Adrenal gland (tissue), 12 donors: ENCODE results near the gene RHNO1. TPM values are rescaled to one million over a fixed set of nuclear protein-coding genes. Genes with fewer than 3 reads are reported as not detected.
"Not testable (repeated sequence)": the region's sequence is repeated elsewhere in the genome, so short reads cannot be mapped to it uniquely, and the experiment has no call there.

ENCODE experiments used
- DNase-seq, 7 donors: peaks; one replicate each; pipeline ENCODE4 v3.0.0-alpha.2; 2019 to 2020
- H3K27ac ChIP-seq, 5 donors: fragments of 200-600 bp; sonication (generic) in 4 of 5; 1 replicate in 3 of 5; 2 replicates in 2 of 5; pipeline versions ENCODE4 v1.5.1 to v1.8.0; 2016 to 2020; ENCODE audit warnings: mild to moderate bottlenecking in 1 of 5
- H3K27me3 ChIP-seq: fragments of 200-600 bp; 2 replicates; pipeline ENCODE4 v1.8.0; 2021
- H3K36me3 ChIP-seq, 2 donors: fragments of 200-600 bp; replicated peaks in 1 of 2; 1 replicate in 1 of 2; 2 replicates in 1 of 2; pipeline versions ENCODE4 v1.5.1 to v1.8.0; 2018 to 2022
- H3K4me1 ChIP-seq, 2 donors: fragments of 200-600 bp; replicated peaks in 1 of 2; 1 replicate in 1 of 2; 2 replicates in 1 of 2; pipeline versions ENCODE4 v1.5.1 to v1.8.0; 2018 to 2021
- H3K4me3 ChIP-seq, 4 donors: fragments of 200-600 bp; sonication (generic) in 3 of 4; one replicate each; pipeline ENCODE4 v1.5.1; 2016 to 2018
- H3K9me3 ChIP-seq, 3 donors: fragments of 200-600 bp; sonication (generic) in 1 of 3; replicated peaks in 1 of 3; 1 replicate in 2 of 3; 2 replicates in 1 of 3; pipeline versions ENCODE4 v1.5.1 to v1.8.0; 2016 to 2021
- CTCF ChIP-seq, 6 experiments: fragments of 450-650 bp in 4 of 6; fragments of 200-600 bp in 2 of 6; sonication (generic) in 1 of 6; IDR thresholded peaks; 1 replicate in 5 of 6; 2 replicates in 1 of 6; pipeline versions ENCODE4 v1.5.1 to v1.8.0; 2016 to 2021; ENCODE audit warnings: antibody characterized with exemption in 6 of 6, mild to moderate bottlenecking in 2 of 6, moderate library complexity in 1 of 6
- POLR2A ChIP-seq, 2 donors: fragments of 450-650 bp; IDR thresholded peaks; one replicate each; pipeline ENCODE4 v1.6.1; 2017; ENCODE audit warnings: antibody characterized with exemption in 2 of 2, mild to moderate bottlenecking in 2 of 2, moderate library complexity in 1 of 2
- WGBS, 4 donors: extraction: QIAGEN DNeasy Blood & Tissue Kit in 2 of 4; methylation state at CpG; one replicate each; pipeline versions ENCODE4 v1.1.5 to v1.1.7; 2013 to 2017; 5-methylcytosine and 5-hydroxymethylcytosine counted together
- intact Hi-C, 2 donors: fragments of 100-400 bp; cut with DNase I; formaldehyde crosslinking; loops; one replicate each; pipeline versions ENCODE4 v1.14.1 to v1.15.0; 2022 to 2023
- polyA plus RNA-seq, 3 donors: library from polyadenylated mRNA; stranded (reverse); fragments of 200-250 nt in 2 of 3; fragments of 350-450 nt in 1 of 3; fragmentation: Illumina TruSeq in 1 of 3; extraction: RNeasy Lipid Tissue Mini Kit (QIAGEN cat#74804) in 1 of 3; gene quantifications; one replicate each; pipeline ENCODE4 v1.2.3, GENCODE V29; 2013 to 2014
- total RNA-seq, 9 donors: library from RNA; depleted of rRNA in 4 of 9; stranded (reverse); fragments of >200 nt in 4 of 9; fragments of 120-200 nt in 1 of 9; fragmentation: NEBNext Ultra II Directional in 1 of 9; extraction: Animal tissue kit (Norgen Biotek cat#: 25700) in 1 of 9; gene quantifications; one replicate each; pipeline versions ENCODE4 v1.1.0 to v1.2.4, GENCODE V29; 2013 to 2023
- donor health status: healthy with polysubstance abuse.
- donor health status: Bipolar disorder and iron deficiency.
- donor health status: DM: yes; HTN: yes; CAD: no.
- donor health status: DM: no; HTN: no; CAD: no.
- donor health status: DM: no; HTN: no; CAD: no.
- donor health status: DM: yes; HTN: yes; CAD: no.

RHNO1 gene
- total and polyA plus RNA-seq, 12 donors, result 5.0 to 30.7 (median 14.8) TPM

- no peak for DNase-seq
- no peak overlapping the region for H3K27ac ChIP-seq
- no peaks in the 10 kb centered on the region for H3K9me3 ChIP-seq
- intact Hi-C loops, result no loop called here
- no peaks in the 10 kb centered on the region for H3K4me1 ChIP-seq
- WGBS, 4 donors, result 95 to 100% (median 97%) methylated on average over 6 to 9 of the region's 9 CpGs
- no peak overlapping the region for H3K4me3 ChIP-seq
- no peak for TF ChIP-seq CTCF (IDR thresholded peaks at IDR 0.05)
- TF ChIP-seq POLR2A (IDR thresholded peaks at IDR 0.05), result no peak
- H3K36me3 ChIP-seq, result no peaks in the 10 kb centered on the region
- no peaks in the 10 kb centered on the region for H3K27me3 ChIP-seq
Measured at GRCh38 chr12:2864198-2864597, 12.8 kb upstream of the RHNO1 start.

- WGBS, 4 donors, result 90 to 96% (median 93%) methylated on average over 9 of the region's 9 CpGs
- DNase-seq, H3K9me3 ChIP-seq, intact Hi-C loops, H3K27me3 ChIP-seq, H3K4me1 ChIP-seq, H3K36me3 ChIP-seq, H3K4me3 ChIP-seq, H3K27ac ChIP-seq: not testable (repeated sequence)
Measured at GRCh38 chr12:2868986-2869632, 7.9 kb upstream of the RHNO1 start.

GRCh38 chr12:2876431-2877046 lies 484 bp upstream of the RHNO1 start:
- Histone ChIP-seq H3K9me3 (no peaks in the 10 kb centered on the region), H3K4me3 (peak overlapping the region in 3 of 4 donors; percentile 65 to 97 (median 66)), H3K4me1 (peaks cover 5 to 14% of the 10 kb centered on the region in 2 donors), H3K27ac (peak overlapping the region in 3 of 5 donors; percentile 94 to 96 (median 95)), H3K36me3 (peaks cover 0 to 8% of the 10 kb centered on the region in 2 donors), H3K27me3 (no peaks in the 10 kb centered on the region)
- 4 to 48% (median 10%) methylated on average over 4 to 38 of the region's 38 CpGs for WGBS, 4 donors
- intact Hi-C loops, result no loop called here
- TF ChIP-seq CTCF (IDR thresholded peaks at IDR 0.05), result no peak
- TF ChIP-seq POLR2A (IDR thresholded peaks at IDR 0.05), result no peak
- peak in 1 of 7 donors; percentile 25 for DNase-seq

- H3K27ac ChIP-seq, result peak overlapping the region; percentile 62 to 96 (median 94)
- H3K4me3 ChIP-seq, result peak overlapping the region in 3 of 4 donors; percentile 37 to 97 (median 66)
- WGBS, 4 donors, result 40 to 47% (median 45%) methylated on average over 15 to 16 of the region's 16 CpGs
- no peak for TF ChIP-seq CTCF (IDR thresholded peaks at IDR 0.05)
- TF ChIP-seq POLR2A (IDR thresholded peaks at IDR 0.05), result no peak
- DNase-seq, result no peak
- intact Hi-C loops, result no loop called here
- peaks cover 0 to 8% of the 10 kb centered on the region in 2 donors for H3K36me3 ChIP-seq
- peaks cover 5 to 14% of the 10 kb centered on the region in 2 donors for H3K4me1 ChIP-seq
- no peaks in the 10 kb centered on the region for H3K27me3 ChIP-seq
- H3K9me3 ChIP-seq, result no peaks in the 10 kb centered on the region
Measured at GRCh38 chr12:2877953-2878732, 1.1 kb downstream of the RHNO1 start.
